Sigmoid colon (tissue), 7 donors: ENCODE data around the gene OR2A25. TPM values are rescaled to one million over a fixed set of nuclear protein-coding genes. Genes with fewer than 3 reads are reported as not detected.

Source experiments
- DNase-seq: peaks from one replicate; pipeline ENCODE4 v3.0.0-alpha.2; 2019
- H3K27ac ChIP-seq, 4 donors: fragments of 200-600 bp; sonication (generic); one replicate each; pipeline ENCODE4 v1.5.1; 2016 to 2019; ENCODE audit warnings: mild to moderate bottlenecking in 1 of 4
- H3K27me3 ChIP-seq, 3 donors: fragments of 200-600 bp; sonication (generic); one replicate each; pipeline ENCODE4 v1.5.1; 2019; ENCODE audit warnings: mild to moderate bottlenecking in 1 of 3
- H3K36me3 ChIP-seq, 4 donors: fragments of 200-600 bp; sonication (generic); one replicate each; pipeline ENCODE4 v1.5.1; 2016 to 2019
- H3K4me1 ChIP-seq, 4 donors: fragments of 200-600 bp; sonication (generic); one replicate each; pipeline ENCODE4 v1.5.1; 2017 to 2019
- H3K4me3 ChIP-seq, 4 donors: fragments of 200-600 bp; sonication (generic); one replicate each; pipeline ENCODE4 v1.5.1; 2017 to 2019; ENCODE audit warnings: mild to moderate bottlenecking in 2 of 4, moderate library complexity in 1 of 4
- H3K9me3 ChIP-seq, 4 donors: fragments of 200-600 bp in 3 of 4; sonication (generic) in 3 of 4; one replicate each; pipeline versions ENCODE4 v1.5.1 to v1.6.1; 2013 to 2019
- EP300 ChIP-seq, 4 donors: sonication (generic); formaldehyde crosslinking; IDR thresholded peaks; one replicate each; pipeline ENCODE4 v1.6.1; 2017; ENCODE audit warnings: antibody characterized with exemption in 4 of 4
- POLR2A ChIP-seq, 2 donors: fragments of 450-650 bp; IDR thresholded peaks; one replicate each; pipeline ENCODE4 v1.6.1; 2016; ENCODE audit warnings: antibody characterized with exemption in 2 of 2, mild to moderate bottlenecking in 2 of 2, moderate library complexity in 2 of 2
- POLR2AphosphoS5 ChIP-seq, 4 donors: sonication (generic); formaldehyde crosslinking; IDR thresholded peaks; one replicate each; pipeline ENCODE4 v1.6.1; 2017; ENCODE audit warnings: antibody characterized with exemption in 4 of 4
- WGBS, 2 donors: extraction: QIAGEN DNeasy Blood & Tissue Kit; methylation state at CpG; one replicate each; pipeline ENCODE4 v1.1.7; 2013; 5-methylcytosine and 5-hydroxymethylcytosine counted together
- intact Hi-C: fragments of 100-400 bp; cut with DNase I; formaldehyde crosslinking; loops from one replicate; pipeline ENCODE4 v1.15.1; 2023
- polyA plus RNA-seq, 3 donors: library from polyadenylated mRNA; stranded (reverse); fragments of 200-250 nt; gene quantifications; one replicate each; pipeline ENCODE4 v1.2.3, GENCODE V29; 2013
- total RNA-seq, 4 donors: library from RNA; depleted of rRNA; stranded (reverse); fragments of >200 nt; gene quantifications; one replicate each; pipeline ENCODE4 v1.1.0, GENCODE V29; 2016
- TF ChIP-seq, protein P1 (sequence below), 4 experiments: fragments of 450-650 bp in 3 of 4; fragments of 200-600 bp in 1 of 4; IDR thresholded peaks; one replicate each; pipeline ENCODE4 v1.5.1; 2016 to 2019; ENCODE audit warnings: antibody characterized with exemption in 4 of 4, mild to moderate bottlenecking in 3 of 4, moderate library complexity in 2 of 4
- donor health status: healthy with polysubstance abuse.
- donor health status: Bipolar disorder and iron deficiency.
- donor health status: healthy.

Gene OR2A25, protein sequence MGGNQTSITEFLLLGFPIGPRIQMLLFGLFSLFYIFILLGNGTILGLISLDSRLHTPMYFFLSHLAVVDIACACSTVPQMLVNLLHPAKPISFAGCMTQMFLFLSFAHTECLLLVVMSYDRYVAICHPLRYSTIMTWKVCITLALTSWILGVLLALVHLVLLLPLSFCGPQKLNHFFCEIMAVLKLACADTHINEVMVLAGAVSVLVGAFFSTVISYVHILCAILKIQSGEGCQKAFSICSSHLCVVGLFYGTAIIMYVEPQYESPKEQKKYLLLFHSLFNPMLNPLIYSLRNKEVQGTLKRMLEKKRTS
- total RNA-seq, result not detected
- not detected for polyA plus RNA-seq

DNA sequence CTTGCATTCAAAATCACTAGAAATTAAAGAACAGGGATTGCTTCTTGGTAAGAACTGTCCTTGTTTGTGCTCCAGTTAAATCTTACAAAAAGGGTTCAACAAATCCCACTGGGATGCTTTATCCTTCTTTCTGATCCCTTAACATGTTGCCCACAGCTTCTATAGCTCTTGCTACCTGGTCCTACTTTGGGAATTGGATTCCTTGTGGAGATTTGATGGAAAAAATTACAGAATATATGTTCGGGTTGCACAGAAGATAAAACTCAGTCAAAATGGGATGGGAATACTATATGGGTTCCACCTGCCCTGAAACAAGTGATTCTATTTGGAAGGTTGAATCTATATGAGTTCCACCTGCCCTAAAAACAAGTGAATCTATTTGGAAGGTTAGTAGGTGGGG is at the start of gene OR2A25:
Gene OR2A25, plus strand, starts transcription at position 301 of the 400 bp plus-strand sequence. CDS start 4,409 bp downstream, outside the sequence.
- no peak for DNase-seq
- no peak within 1 kb of the TSS for H3K27ac ChIP-seq
- no peaks in the 10 kb centered on the region for H3K9me3 ChIP-seq
- no peaks in the 10 kb centered on the region for H3K36me3 ChIP-seq
- H3K4me1 ChIP-seq, result no peaks in the 10 kb centered on the region
- intact Hi-C loops, result no loop called here
- no peaks in the 10 kb centered on the region for H3K27me3 ChIP-seq
- H3K4me3 ChIP-seq, result no peak within 1 kb of the TSS
- 72 to 88% methylated on average over 1 of the region's 1 CpG for WGBS, 2 donors
- TF ChIP-seq, protein P1, sequence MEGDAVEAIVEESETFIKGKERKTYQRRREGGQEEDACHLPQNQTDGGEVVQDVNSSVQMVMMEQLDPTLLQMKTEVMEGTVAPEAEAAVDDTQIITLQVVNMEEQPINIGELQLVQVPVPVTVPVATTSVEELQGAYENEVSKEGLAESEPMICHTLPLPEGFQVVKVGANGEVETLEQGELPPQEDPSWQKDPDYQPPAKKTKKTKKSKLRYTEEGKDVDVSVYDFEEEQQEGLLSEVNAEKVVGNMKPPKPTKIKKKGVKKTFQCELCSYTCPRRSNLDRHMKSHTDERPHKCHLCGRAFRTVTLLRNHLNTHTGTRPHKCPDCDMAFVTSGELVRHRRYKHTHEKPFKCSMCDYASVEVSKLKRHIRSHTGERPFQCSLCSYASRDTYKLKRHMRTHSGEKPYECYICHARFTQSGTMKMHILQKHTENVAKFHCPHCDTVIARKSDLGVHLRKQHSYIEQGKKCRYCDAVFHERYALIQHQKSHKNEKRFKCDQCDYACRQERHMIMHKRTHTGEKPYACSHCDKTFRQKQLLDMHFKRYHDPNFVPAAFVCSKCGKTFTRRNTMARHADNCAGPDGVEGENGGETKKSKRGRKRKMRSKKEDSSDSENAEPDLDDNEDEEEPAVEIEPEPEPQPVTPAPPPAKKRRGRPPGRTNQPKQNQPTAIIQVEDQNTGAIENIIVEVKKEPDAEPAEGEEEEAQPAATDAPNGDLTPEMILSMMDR (IDR thresholded peaks at IDR 0.05), result no peak
- TF ChIP-seq POLR2AphosphoS5 (IDR thresholded peaks at IDR 0.05) (no peak), EP300 (IDR thresholded peaks at IDR 0.05) (no peak), POLR2A (IDR thresholded peaks at IDR 0.05) (no peak)

DNA sequence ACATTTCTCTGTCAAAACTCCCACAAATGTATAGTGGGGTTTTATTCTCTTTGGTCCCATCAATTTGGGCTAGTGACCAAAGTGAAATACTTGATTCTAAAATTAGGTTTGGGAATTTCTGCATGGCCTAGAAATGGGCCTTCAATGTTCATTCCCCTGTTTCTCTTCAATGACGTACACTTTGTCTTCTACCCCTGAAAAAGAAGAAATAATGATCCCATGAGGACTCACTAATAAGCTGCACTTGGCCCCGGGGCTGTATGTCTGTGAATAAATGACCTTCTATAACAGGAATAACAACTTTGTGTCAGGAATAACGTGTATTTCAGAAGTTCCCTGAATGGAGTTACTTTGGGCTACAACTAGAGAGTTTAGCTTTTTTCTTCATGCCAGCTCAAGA is 49.3 kb upstream of the OR2A25 start:
- Histone ChIP-seq H3K4me3 (no peak overlapping the region), H3K9me3 (no peaks in the 10 kb centered on the region), H3K36me3 (no peaks in the 10 kb centered on the region), H3K4me1 (no peaks in the 10 kb centered on the region), H3K27me3 (no peaks in the 10 kb centered on the region), H3K27ac (no peak overlapping the region)
- DNase-seq, result no peak
- TF ChIP-seq POLR2AphosphoS5 (IDR thresholded peaks at IDR 0.05) (no peak), EP300 (IDR thresholded peaks at IDR 0.05) (no peak), POLR2A (IDR thresholded peaks at IDR 0.05) (no peak)
- TF ChIP-seq, protein P1 (IDR thresholded peaks at IDR 0.05), result no peak
- 56 to 57% methylated on average over 3 of the region's 3 CpGs for WGBS, 2 donors
- intact Hi-C loops, result no loop called here

DNA sequence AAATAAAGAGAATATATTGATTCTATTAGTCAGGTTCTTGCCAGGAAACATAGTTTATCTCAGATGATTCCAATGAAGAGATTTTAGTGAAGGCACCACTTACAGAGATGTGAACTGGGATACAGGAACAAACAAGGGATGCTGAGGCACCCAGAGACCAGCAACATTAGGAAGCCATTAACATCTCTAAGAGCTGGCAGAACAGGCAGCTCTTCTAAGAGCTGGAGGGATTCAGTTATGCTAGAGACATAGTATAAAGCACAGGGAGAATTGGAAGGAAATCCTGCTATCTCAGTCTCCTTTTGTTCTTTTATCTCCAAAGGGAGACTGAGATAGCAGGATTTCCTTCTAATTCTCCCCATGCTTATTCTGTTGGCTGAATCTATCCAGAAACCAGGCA is 47.4 kb upstream of the OR2A25 start:
- Histone ChIP-seq H3K4me1 (no peaks in the 10 kb centered on the region), H3K27me3 (no peaks in the 10 kb centered on the region), H3K9me3 (no peaks in the 10 kb centered on the region), H3K36me3 (no peaks in the 10 kb centered on the region), H3K4me3 (no peak overlapping the region), H3K27ac (no peak overlapping the region)
- DNase-seq, result no peak
- intact Hi-C loops, result no loop called here
- TF ChIP-seq POLR2A (IDR thresholded peaks at IDR 0.05) (no peak), EP300 (IDR thresholded peaks at IDR 0.05) (no peak), POLR2AphosphoS5 (IDR thresholded peaks at IDR 0.05) (no peak)
- TF ChIP-seq, protein P1 (IDR thresholded peaks at IDR 0.05), result no peak

DNA sequence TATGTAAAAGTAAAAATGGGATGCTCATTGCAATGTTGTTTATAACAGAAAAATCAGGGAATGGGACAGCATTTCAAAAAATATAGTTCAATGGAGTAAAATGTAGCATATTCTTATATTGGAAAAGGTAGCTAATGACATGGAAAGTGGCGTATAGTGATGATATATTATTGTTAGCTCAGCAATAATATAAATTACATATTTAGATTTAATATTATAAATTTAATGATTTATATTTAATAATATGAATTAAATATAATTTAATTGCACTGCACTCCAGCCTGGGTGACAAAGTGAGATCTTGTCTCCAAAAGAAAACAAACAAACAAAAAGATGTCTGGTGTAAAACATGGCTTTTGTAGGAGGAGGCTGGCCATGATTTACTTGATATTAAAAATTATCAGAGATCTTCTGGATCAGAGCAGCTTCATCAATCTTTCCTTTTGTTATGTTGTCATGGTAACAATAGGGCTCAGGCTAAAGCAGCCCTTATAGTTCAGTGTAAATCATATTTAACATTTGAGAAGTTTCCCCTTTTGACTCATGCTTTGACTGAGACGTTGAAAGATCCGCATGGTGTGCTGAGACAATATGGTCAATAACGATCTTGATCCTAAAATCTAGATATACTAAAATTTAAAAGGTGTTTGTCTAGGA is 46.3 kb upstream of the OR2A25 start:
- DNase-seq, result no peak
- H3K4me3 ChIP-seq, result no peak overlapping the region
- H3K4me1 ChIP-seq, result no peaks in the 10 kb centered on the region
- 81 to 82% methylated on average over 4 of the region's 4 CpGs for WGBS, 2 donors
- TF ChIP-seq POLR2AphosphoS5 (IDR thresholded peaks at IDR 0.05) (no peak), POLR2A (IDR thresholded peaks at IDR 0.05) (no peak), EP300 (IDR thresholded peaks at IDR 0.05) (no peak)
- TF ChIP-seq, protein P1 (IDR thresholded peaks at IDR 0.05), result no peak
- no peaks in the 10 kb centered on the region for H3K36me3 ChIP-seq
- H3K9me3 ChIP-seq, result no peaks in the 10 kb centered on the region
- H3K27ac ChIP-seq, result no peak overlapping the region
- no peaks in the 10 kb centered on the region for H3K27me3 ChIP-seq
- intact Hi-C loops, result no loop called here
